Globus pallidus (tissue), 1 donor: Measurements from ENCODE around the gene KLHDC9.
"Not testable (repeated sequence)": the region's sequence is repeated elsewhere in the genome, so short reads cannot be mapped to it uniquely, and the experiment has no call there.

Source experiments
- DNase-seq: peaks from one replicate; pipeline ENCODE4 v3.0.0-alpha.2; 2015; ENCODE audit warnings: low spot score

Gene KLHDC9, protein sequence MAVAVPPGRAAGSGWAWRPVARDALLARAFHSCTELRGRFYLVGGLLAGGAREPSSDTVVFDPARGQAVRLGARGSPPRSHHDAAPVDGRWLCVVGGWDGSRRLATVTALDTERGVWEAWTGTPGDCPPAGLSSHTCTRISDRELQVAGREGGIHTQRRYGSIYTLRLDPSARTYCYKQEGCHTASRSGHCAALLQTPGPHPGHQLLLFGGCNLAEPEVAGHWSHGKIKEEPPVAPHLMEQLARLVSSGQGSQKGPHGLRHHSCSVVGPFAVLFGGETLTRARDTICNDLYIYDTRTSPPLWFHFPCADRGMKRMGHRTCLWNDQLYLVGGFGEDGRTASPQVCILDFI

GRCh38 chr1:161098210-161099068 is at the start of gene KLHDC9:
TSS of gene KLHDC9 (plus strand) at chr1:161098361. CDS start at chr1:161098536, 175 bp downstream.
- DNase-seq: no peak

GRCh38 chr1:161048949-161049722 is 49.0 kb upstream of the KLHDC9 start:
- DNase-seq: no peak

DNA sequence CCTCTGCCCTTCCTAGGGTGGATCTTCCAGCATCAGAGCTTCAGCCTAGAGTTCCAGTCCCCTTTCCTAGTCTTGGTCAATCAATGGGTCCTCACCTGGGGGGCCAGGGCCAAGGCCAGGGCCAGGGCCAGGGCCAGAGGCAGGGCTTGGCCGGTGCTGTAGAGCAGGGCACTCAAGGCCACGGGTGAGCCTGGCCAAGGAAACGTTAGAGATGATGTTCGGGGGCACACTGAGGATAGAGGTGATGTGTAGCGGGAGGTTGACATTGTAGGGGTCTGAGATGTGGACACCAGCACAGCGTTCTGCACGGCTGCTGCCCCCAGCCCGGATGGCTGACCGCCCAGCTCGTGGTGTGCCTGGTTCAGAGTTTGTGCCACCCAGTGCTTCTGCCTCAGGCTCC is 46.9 kb upstream of the KLHDC9 start:
- no peak for DNase-seq

GRCh38 chr1:161052899-161053298 is 45.3 kb upstream of the KLHDC9 start:
- DNase-seq: no peak

GRCh38 chr1:161054232-161054631 is 43.9 kb upstream of the KLHDC9 start:
- DNase-seq: no peak

- no peak for DNase-seq
These were observed 43.4 kb upstream of the KLHDC9 start for GRCh38 chr1:161054805-161055204.

DNA sequence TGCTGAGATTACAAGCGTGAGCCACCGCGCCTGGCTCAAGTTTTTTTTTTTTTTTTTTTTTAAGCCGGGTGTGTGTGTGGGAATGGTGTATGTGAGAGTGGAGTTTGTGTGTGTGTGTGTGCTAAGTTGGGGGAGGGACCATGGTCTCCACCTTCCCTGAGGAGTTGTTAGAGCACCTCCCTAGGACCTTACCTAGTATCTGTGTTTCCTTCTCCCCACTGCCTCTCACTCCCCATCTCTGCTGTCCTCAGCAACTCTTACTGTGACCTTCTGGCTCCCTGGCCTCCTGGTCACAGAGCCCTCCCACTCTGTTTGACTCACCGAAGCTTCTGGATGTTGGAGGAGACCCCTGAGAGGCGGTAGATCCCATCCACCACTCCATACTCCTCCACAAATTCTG is 38.9 kb upstream of the KLHDC9 start:
- DNase-seq: no peak

- DNase-seq: no peak
These were observed 36.7 kb upstream of the KLHDC9 start for GRCh38 chr1:161061419-161061818.

GRCh38 chr1:161063936-161064335 is 34.2 kb upstream of the KLHDC9 start:
- DNase-seq: not testable (repeated sequence)

DNA sequence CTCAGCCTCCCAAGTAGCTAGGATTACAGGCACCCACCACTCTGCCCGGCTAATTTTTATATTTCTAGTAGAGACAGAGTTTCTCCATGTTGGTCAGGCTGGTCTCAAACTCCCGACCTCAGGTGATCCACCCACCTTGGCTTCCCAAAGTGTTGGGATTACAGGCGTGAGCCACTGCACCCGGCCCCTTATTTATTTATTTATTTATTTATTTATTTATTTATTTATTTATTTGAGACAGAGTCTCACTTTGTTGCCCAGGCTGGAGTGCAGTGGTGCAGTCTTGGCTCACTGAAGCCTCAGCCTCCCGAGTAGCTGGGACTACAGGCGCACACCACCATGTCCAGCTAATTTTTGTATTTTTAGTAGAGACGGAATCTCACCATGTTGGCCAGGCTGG is 32.5 kb upstream of the KLHDC9 start:
- not testable (repeated sequence) for DNase-seq

GRCh38 chr1:161066694-161067093 is 31.5 kb upstream of the KLHDC9 start:
- no peak for DNase-seq

DNA sequence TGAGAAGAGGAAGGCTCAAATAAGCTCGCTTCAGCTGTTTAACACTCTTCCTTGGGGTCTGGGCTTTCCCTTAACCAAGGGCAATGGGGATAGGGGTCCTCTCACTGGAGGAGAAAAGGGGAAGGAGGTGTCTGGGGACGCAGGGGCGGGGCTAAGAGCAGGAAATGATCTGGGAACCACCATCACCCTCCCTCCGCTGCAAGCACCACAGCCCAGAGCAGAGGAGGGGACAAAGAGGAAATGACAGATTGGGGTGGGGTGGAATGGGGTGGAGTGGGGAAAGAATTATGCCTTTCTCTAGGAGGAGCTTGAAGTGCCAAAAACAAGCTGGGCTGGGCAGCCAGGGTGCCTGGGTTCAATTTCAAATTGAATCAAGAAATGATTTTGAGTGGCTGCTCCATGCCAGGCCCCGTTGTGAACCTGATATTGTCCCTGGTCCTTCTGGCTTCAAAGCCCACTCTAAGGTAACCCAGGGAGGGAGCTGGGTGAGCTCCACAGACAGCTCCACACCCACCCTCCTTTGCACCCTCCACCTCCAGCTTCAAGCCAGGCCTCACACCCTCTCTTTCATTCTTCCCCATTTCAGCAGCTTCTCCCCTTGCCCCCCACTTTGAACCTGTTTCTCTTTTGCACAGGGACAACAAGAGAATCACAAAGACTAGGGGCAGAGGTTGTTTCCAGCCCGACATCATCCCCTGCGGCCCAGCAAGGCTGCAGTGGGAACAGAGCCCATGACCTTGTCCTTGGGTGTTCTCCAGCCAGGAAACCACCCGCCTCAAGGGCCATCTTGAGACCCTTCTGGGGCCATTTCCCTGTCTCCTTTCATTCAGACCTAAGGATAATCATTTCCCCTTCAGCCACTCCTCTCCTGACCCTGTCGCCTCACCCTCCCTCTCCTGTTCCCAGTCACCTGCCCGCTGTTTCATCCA is 29.6 kb upstream of the KLHDC9 start:
- peak; percentile 67 for DNase-seq

- DNase-seq: no peak
These were observed 28.9 kb upstream of the KLHDC9 start for GRCh38 chr1:161069241-161069640.

DNA sequence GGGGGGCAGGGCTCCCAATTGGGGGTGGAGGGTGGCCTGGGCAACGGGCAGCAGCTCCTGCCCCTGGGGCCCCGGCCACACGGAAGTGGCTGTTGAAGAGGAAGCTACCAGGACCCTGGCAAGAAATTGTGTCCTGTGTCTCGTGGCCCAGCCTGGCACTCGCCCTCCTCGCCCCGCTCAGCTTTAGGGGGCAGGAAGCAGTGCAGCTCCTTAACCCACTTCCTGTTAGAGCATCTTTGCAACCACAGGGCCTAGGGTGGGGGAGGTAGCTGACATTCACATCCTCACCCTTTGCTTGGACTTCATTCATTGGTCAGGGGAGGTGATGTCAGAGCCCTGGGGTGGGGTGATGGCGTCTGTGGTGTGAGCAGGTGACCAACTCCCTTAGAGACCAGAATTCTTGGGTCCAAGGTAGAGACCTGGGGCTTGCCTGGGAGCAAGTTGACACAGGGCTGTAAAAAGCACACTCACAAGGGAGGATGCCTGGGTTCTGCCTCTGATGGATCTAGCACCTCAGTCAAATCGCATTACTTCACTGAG is 28.4 kb upstream of the KLHDC9 start, which contains the start of gene ARHGAP30:
Gene ARHGAP30 (minus strand): TSS at position 161 of the 540 bp plus-strand sequence. CDS start 267 bp downstream, outside the sequence.
- peak; percentile 63 for DNase-seq

GRCh38 chr1:161070761-161071160 is 27.4 kb upstream of the KLHDC9 start:
- DNase-seq: no peak

- no peak for DNase-seq
These were observed 26.2 kb upstream of the KLHDC9 start for GRCh38 chr1:161071886-161072371.

GRCh38 chr1:161072751-161073449 is 25.3 kb upstream of the KLHDC9 start:
- DNase-seq: no peak

DNA sequence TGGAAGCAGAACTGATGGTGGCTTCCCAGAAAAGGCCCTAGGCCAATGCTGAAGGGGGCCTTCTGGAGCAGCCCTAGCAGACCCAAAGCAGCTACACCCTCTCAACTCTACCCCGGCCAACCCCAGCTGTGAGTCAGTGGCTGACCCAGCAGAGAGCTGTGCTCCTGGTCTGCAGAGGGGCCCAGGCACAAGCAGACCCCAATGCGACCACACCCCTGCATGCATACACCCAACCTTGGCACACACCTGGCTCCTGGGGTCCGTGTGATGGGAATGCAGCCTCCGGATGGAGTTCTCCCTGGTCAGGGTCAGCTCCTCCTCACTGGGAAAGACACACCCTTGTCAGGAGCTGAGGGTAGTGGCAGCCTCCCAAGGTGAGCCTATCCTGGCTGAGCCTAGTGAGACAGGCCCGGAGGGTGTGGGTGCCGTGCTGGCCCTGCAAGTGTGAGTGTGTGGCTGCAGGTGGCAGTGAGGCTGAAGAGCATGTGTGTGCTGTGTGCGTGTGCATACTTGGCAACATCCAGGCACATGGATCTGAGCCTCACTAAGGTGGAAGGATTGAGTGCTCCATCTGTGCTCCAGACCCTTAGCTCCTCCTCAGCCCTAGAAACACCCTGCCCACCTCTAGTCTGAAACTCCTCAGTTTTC is 24.6 kb upstream of the KLHDC9 start:
- no peak for DNase-seq

- no peak for DNase-seq
These were observed 23.3 kb upstream of the KLHDC9 start for GRCh38 chr1:161074676-161075368.
